Neuron (in vitro differentiated cells): ENCODE data around the gene CLPSL2.

Experiments used
- H2AFZ ChIP-seq: one replicate; pipeline ENCODE4 v1.6.1; 2013; ENCODE audit warnings: low read depth, mild to moderate bottlenecking, inconsistent platforms, low read length, moderate library complexity
- H3K27me3 ChIP-seq: one replicate; pipeline ENCODE4 v1.6.1; 2013; ENCODE audit warnings: low read length; ENCODE audit not compliant: insufficient read depth
- H3K36me3 ChIP-seq: one replicate; pipeline ENCODE4 v1.6.1; 2013; ENCODE audit warnings: low read length; ENCODE audit not compliant: insufficient read depth
- H3K4me1 ChIP-seq: one replicate; pipeline ENCODE4 v1.6.1; 2013; ENCODE audit warnings: low read length; ENCODE audit not compliant: insufficient read depth
- H3K4me3 ChIP-seq: 2 replicates; pipeline ENCODE4 v1.5.1; 2013; ENCODE audit warnings: mild to moderate bottlenecking, low read length, moderate library complexity
- H3K9me3 ChIP-seq: one replicate; pipeline ENCODE4 v1.6.1; 2013; ENCODE audit warnings: low read length

Gene CLPSL2

GRCh38 chr6:35755278-35755924, 21.0 kb upstream of the CLPSL2 start:
- Histone ChIP-seq H3K27me3 (no peaks in the 10 kb centered on the region), H2AFZ (no peak overlapping the region), H3K4me3 (no peak overlapping the region), H3K4me1 (no peaks in the 10 kb centered on the region), H3K36me3 (no peaks in the 10 kb centered on the region), H3K9me3 (no peaks in the 10 kb centered on the region)

GRCh38 chr6:35757456-35758123, 18.8 kb upstream of the CLPSL2 start:
- H3K4me1 ChIP-seq, result no peaks in the 10 kb centered on the region
- H3K27me3 ChIP-seq, result no peaks in the 10 kb centered on the region
- H3K36me3 ChIP-seq, result no peaks in the 10 kb centered on the region
- H3K4me3 ChIP-seq, result no peak overlapping the region
- H2AFZ ChIP-seq, result no peak overlapping the region
- H3K9me3 ChIP-seq, result no peaks in the 10 kb centered on the region

GRCh38 chr6:35759426-35759825, 17.0 kb upstream of the CLPSL2 start:
- Histone ChIP-seq H3K4me1 (peaks cover 1% of the 10 kb centered on the region), H3K27me3 (peaks cover 5% of the 10 kb centered on the region), H3K36me3 (no peaks in the 10 kb centered on the region), H3K9me3 (no peaks in the 10 kb centered on the region), H3K4me3 (no peak overlapping the region), H2AFZ (no peak overlapping the region)

- Histone ChIP-seq H3K9me3 (no peaks in the 10 kb centered on the region), H3K4me1 (peaks cover 3% of the 10 kb centered on the region), H3K36me3 (no peaks in the 10 kb centered on the region), H3K4me3 (no peak overlapping the region), H2AFZ (no peak overlapping the region), H3K27me3 (peaks cover 8% of the 10 kb centered on the region)
Measured at GRCh38 chr6:35765739-35766138, 10.7 kb upstream of the CLPSL2 start.

GRCh38 chr6:35769211-35769610, 7.2 kb upstream of the CLPSL2 start:
- Histone ChIP-seq H3K36me3 (no peaks in the 10 kb centered on the region), H3K9me3 (no peaks in the 10 kb centered on the region), H2AFZ (no peak overlapping the region), H3K4me3 (no peak overlapping the region), H3K4me1 (peaks cover 3% of the 10 kb centered on the region), H3K27me3 (peaks cover 3% of the 10 kb centered on the region)

- H3K9me3 ChIP-seq, result no peaks in the 10 kb centered on the region
- no peak overlapping the region for H2AFZ ChIP-seq
- H3K4me1 ChIP-seq, result no peaks in the 10 kb centered on the region
- H3K36me3 ChIP-seq, result no peaks in the 10 kb centered on the region
- H3K4me3 ChIP-seq, result no peak overlapping the region
- peaks cover 12% of the 10 kb centered on the region for H3K27me3 ChIP-seq
Measured at GRCh38 chr6:35771343-35771627, 5.1 kb upstream of the CLPSL2 start.

- Histone ChIP-seq H3K9me3 (no peaks in the 10 kb centered on the region), H3K27me3 (peaks cover 23% of the 10 kb centered on the region), H3K4me1 (peaks cover 2% of the 10 kb centered on the region), H2AFZ (no peak overlapping the region), H3K4me3 (no peak overlapping the region), H3K36me3 (no peaks in the 10 kb centered on the region)
Measured at GRCh38 chr6:35774116-35774794, 2.1 kb upstream of the CLPSL2 start.

- Histone ChIP-seq H3K9me3 (no peaks in the 10 kb centered on the region), H3K27me3 (peaks cover 26% of the 10 kb centered on the region), H3K4me3 (no peak overlapping the region), H3K4me1 (peaks cover 2% of the 10 kb centered on the region), H3K36me3 (no peaks in the 10 kb centered on the region), H2AFZ (no peak overlapping the region)
Measured at GRCh38 chr6:35775031-35775430, 1.4 kb upstream of the CLPSL2 start.

GRCh38 chr6:35777356-35778102, 1.1 kb downstream of the CLPSL2 start:
- H3K27me3 ChIP-seq, result peaks cover 26% of the 10 kb centered on the region
- H3K4me3 ChIP-seq, result no peak overlapping the region
- H3K4me1 ChIP-seq, result peaks cover 2% of the 10 kb centered on the region
- no peak overlapping the region for H2AFZ ChIP-seq
- H3K9me3 ChIP-seq, result no peaks in the 10 kb centered on the region
- no peaks in the 10 kb centered on the region for H3K36me3 ChIP-seq

GRCh38 chr6:35778437-35778836, 2.0 kb downstream of the CLPSL2 start:
- Histone ChIP-seq H3K27me3 (peaks cover 26% of the 10 kb centered on the region), H3K9me3 (no peaks in the 10 kb centered on the region), H3K4me1 (peaks cover 2% of the 10 kb centered on the region), H2AFZ (no peak overlapping the region), H3K4me3 (no peak overlapping the region), H3K36me3 (no peaks in the 10 kb centered on the region)

GRCh38 chr6:35780719-35781118, 4.3 kb downstream of the CLPSL2 start, which contains the start of gene CLPSL1:
TSS of gene CLPSL1 (plus strand) at chr6:35781019. CDS start at chr6:35781111, 92 bp downstream.
- no peaks in the 10 kb centered on the region for H3K36me3 ChIP-seq
- H3K4me1 ChIP-seq, result peaks cover 2% of the 10 kb centered on the region
- peaks cover 19% of the 10 kb centered on the region for H3K27me3 ChIP-seq
- no peak within 1 kb of the TSS for H2AFZ ChIP-seq
- no peaks in the 10 kb centered on the region for H3K9me3 ChIP-seq
- H3K4me3 ChIP-seq, result no peak within 1 kb of the TSS

- no peaks in the 10 kb centered on the region for H3K9me3 ChIP-seq
- peaks cover 2% of the 10 kb centered on the region for H3K4me1 ChIP-seq
- H3K36me3 ChIP-seq, result no peaks in the 10 kb centered on the region
- peaks cover 18% of the 10 kb centered on the region for H3K27me3 ChIP-seq
- no peak overlapping the region for H3K4me3 ChIP-seq
- no peak overlapping the region for H2AFZ ChIP-seq
Measured at GRCh38 chr6:35781290-35781689, 4.9 kb downstream of the CLPSL2 start.

GRCh38 chr6:35782424-35782823, 6.0 kb downstream of the CLPSL2 start:
- Histone ChIP-seq H3K27me3 (peaks cover 13% of the 10 kb centered on the region), H2AFZ (no peak overlapping the region), H3K36me3 (no peaks in the 10 kb centered on the region), H3K4me1 (no peaks in the 10 kb centered on the region), H3K4me3 (no peak overlapping the region), H3K9me3 (no peaks in the 10 kb centered on the region)
